NCI-H2029 (cell line): ENCODE data around the gene CPNE2.
"Not testable (repeated sequence)": the region's sequence is repeated elsewhere in the genome, so short reads cannot be mapped to it uniquely, and the experiment has no call there.

Experiments used
- DNase-seq: peaks from one replicate; lab custom pipeline; 2025; lab: John Stamatoyannopoulos, UW

The CPNE2 gene

DNA sequence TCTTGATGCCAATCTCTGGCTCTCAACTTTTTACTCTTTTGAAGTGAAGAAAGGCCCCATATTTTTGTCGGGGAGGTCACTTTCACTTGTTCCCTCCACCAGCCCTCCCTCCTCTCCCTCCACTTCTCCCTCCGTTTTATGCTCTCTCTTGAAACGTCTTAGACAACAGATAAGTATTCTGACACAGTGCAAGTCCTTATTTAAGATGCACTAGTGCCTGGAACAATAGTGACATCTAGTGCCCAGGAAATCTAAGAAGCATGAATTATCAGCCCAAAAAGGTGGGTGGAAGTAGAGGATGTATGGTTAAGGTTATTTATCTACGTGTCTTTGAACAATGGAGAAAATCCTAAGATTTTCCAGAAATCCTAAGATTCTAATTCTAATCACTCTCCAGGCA, 75.6 kb downstream of the CPNE2 start:
- DNase-seq, result no peak

DNA sequence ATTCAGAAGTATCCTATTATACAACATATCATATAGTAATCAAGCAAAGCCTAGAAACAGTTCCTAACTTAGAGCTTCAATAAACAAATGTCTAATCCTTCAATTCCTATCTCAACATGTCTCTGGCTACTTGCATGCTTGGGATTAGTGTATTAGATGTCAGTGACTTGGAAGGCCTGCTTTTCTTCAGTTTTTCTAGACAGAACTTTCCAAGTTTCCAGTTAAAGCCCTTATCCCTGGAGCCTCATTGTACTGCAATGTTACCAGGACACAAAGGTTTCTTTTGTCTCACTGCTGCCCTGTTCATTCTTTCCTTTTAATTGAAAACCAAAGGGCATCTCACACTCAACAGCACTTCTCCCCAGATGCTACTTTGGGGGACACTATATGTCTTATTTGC, 76.9 kb downstream of the CPNE2 start:
- no peak for DNase-seq

- no peak for DNase-seq
Measured at GRCh38 chr16:57172721-57173290, 80.4 kb downstream of the CPNE2 start.

- no peak for DNase-seq
Measured at GRCh38 chr16:57175896-57176295, 83.5 kb downstream of the CPNE2 start.

GRCh38 chr16:57178196-57178595, 85.8 kb downstream of the CPNE2 start:
- DNase-seq, result no peak

- no peak for DNase-seq
Measured at GRCh38 chr16:57178793-57179212, 86.4 kb downstream of the CPNE2 start.

GRCh38 chr16:57179215-57179828, 86.9 kb downstream of the CPNE2 start:
- no peak for DNase-seq

DNA sequence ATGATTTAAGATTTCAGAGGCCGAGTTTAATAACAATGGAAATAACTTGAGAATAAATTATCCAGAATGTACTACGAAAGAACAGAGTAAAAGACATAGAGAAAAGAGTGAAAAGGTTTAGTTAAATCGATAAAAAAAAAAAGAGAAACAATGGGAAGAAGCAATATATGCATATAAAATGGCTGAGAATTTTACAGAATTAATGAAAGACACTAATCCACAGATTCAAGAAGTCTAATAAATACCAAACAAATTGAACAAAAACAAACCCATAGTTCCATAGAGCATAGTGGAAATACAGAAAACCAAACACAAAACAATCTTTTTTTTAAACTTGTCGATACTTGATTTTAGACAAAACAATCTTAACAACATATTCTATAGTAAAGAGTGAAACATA, 91.7 kb downstream of the CPNE2 start:
- DNase-seq, result no peak

- DNase-seq, result no peak
Measured at GRCh38 chr16:57184887-57185445, 92.6 kb downstream of the CPNE2 start.

DNA sequence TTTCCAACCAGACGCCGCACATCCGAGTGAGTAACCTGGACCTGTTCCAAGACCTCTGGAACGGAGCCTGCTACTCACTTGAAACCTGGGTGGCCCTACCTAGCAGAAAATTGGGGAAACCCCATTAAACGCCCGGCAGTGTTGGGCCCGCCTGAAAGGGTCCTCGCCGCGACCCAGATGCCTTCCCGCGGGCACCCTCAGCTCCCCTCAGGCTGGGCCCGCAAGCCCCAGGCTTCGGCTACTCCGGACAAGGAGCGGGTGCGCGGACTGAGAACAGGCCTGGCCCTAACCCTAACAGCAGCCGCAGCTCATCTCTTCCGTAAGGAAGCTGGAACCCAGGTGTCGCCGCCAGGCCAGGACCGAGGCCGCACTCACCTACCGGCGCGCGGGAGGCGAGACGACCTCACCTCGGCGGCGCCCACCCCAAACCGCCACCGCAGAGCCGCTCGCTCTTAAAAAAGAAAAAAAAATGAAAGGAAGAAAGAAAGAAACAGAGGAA, 93.1 kb downstream of the CPNE2 start:
- no peak for DNase-seq

DNA sequence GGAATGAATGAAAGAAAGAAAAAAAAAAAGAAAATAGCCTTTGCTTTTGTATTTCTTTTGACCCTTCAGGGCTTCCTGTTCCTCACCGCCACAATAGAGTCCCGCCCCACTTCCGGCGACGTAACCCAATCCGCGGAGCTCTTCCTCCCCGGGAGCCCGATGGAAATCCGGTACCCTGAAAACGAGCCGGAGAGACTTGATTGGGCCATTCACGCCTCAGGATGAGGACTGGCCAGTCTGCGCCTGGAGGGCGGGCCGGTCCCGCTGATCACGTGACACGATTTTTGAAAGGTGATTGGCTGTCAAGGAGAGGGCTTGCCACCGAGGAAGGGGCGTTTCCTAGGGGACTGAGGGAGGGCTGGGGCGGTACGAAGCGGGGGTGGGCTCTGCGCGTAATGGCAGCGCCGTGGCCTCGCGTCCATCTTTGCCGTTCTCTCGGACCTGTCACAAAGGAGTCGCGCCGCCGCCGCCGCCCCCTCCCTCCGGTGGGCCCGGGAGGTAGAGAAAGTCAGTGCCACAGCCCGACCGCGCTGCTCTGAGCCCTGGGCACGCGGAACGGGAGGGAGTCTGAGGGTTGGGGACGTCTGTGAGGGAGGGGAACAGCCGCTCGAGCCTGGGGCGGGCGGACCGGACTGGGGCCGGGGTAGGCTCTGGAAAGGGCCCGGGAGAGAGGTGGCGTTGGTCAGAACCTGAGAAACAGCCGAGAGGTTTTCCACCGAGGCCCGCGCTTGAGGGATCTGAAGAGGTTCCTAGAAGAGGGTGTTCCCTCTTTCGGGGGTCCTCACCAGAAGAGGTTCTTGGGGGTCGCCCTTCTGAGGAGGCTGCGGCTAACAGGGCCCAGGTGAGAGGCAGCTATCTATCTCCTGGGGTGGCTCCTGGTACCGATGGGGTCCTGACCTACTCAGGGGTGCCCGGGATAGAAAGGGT, 93.8 kb downstream of the CPNE2 start, which contains the start of the genes PSME3IP1 and RSPRY1:
TSS of gene PSME3IP1 (minus strand) at position 95 of the 927 bp plus-strand sequence. CDS start 12,185 bp downstream, outside the sequence.
TSS of gene RSPRY1 (plus strand) at position 385 of the 927 bp plus-strand sequence. CDS start 18,330 bp downstream, outside the sequence.
- DNase-seq, result peak; percentile 93

DNA sequence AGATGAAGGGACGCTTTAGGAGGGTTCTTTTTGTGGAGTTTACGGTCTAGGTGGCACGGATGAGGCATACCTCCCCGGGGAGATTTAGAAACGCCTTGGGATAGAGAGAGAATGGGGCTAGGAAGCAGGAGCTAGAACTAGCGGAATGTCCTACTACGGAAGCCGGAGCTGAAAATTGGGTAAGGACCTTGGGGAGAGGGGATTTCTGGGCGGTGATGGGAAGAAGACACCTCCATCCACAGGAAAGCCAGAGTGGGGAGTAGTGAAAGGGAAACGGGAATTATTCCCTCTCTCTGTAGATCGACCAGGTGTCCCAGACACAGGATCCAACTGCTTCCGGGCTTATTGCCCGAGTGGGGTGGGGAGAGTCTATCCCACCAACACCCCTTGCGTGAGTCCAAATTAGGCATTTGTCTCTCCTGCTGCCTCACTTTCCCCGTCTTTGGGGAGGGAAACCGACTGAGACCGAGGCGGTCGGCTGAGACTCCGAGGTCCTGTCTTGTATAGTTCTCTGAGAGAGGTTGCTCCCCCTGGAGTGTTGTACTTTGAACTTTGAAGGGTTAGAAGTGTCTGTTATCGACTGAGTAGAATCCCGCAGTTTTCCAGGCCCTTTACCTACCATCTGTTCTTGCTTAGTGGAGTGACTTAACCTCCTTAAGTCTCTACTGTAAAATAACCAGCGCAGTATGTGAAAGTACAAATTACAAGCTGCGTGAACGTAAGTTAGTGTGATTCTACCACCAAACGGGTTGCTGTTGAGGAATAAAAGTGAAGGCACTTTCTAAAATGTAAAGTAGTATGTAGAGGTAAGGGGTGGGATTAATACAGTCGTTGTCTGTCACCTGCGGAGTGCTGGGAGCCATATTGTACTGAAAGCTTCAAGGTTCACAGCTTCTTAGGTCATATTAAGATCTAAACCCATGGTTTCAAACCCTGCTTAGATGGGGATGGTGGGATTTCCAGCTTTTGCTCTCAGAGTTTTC, 94.8 kb downstream of the CPNE2 start:
- DNase-seq, result no peak

DNA sequence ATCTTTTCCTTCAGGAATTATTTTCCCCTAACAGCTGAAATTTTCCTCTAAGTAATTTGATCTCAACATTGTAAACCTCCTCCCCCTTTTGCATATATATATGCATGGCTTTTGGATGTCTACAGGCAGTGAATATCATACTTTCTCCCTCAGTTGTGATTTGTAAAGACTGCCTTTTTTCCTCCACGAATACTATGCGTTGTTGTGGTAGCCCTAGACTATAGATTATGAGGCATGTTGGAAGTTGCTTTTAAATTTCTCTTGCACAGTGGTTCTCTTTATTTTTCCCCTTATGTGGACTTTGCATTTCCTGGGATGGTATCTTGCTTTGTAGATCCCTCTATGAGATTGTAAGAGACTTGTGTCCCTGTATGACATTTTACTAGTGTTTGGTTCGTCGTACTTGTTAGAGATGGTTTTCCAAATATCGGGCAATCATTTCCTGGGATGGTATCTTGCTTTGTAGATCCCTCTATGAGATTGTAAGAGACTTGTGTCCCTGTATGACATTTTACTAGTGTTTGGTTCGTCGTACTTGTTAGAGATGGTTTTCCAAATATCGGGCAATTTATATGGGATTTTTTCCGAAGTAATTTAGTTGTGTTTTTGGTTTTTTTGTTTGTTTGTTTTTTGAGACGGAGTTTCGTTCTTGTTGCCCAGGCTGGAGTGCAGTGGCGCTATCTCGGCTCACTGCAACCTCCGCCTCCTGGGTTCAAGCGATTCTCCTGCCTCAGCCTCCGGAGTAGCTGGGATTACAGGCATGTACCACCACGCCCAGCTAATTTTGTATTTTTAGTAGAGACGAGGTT, 95.7 kb downstream of the CPNE2 start:
- not testable (repeated sequence) for DNase-seq

DNA sequence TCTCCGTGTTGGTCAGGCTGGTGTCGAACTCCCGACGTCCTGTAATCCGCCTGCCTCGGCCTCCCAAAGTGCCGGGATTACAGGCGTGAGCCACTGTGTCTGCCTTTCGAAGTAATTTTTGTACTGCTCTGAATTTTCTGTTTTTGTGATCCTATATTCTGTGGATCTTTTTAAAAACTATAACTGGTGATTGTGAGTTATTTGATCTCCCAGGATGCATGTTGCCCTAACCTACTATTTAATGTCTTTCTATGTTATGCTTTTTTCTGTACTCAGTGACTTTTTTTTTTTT, 96.3 kb downstream of the CPNE2 start:
- no peak for DNase-seq

- not testable (repeated sequence) for DNase-seq
Measured at GRCh38 chr16:57189527-57189926, 97.1 kb downstream of the CPNE2 start.

DNA sequence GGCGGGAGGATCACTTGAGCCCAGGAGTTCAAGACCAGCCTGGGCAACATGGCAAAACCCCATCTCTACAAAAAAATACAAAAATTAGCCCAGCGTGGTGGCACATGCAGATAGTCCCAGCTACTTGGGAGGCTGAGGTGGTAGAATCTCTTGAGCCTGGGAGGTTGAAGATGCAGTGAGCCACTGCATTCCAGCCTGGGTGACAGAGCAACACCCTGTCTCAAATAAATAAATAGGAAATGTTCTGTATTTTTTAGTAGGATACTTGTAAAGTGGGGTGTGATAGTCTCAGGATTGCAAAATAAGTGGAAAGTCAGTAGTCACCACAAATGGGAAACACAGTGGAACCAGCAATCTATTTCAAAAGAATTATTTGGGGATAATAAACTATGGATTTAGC, 97.8 kb downstream of the CPNE2 start:
- no peak for DNase-seq

DNA sequence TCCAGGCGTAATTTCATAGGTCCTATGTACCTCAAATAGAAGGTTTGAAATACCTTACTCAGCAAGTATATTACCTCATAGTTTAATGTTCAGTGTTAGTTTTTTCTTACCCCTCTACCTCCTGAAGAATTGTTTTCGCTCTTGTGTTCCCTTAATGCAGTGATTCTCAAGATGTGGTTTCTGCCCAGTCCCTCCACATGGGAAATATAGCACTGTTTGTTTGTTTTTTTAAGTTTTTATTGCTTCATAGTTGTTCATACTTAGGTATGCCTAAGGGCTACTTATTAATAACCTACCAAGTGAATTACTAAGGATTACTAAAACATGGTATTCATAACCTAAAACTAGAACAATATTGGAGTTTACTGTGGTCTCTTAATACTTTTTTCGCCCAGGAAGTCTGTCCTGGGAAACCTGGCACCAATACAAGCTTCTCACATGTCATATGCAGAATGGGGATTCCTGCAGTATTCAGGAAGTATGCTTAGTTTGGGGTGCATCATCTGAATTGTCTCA, 98.7 kb downstream of the CPNE2 start:
- no peak for DNase-seq

- no peak for DNase-seq
Measured at GRCh38 chr16:57192146-57192545, 99.8 kb downstream of the CPNE2 start.

DNA sequence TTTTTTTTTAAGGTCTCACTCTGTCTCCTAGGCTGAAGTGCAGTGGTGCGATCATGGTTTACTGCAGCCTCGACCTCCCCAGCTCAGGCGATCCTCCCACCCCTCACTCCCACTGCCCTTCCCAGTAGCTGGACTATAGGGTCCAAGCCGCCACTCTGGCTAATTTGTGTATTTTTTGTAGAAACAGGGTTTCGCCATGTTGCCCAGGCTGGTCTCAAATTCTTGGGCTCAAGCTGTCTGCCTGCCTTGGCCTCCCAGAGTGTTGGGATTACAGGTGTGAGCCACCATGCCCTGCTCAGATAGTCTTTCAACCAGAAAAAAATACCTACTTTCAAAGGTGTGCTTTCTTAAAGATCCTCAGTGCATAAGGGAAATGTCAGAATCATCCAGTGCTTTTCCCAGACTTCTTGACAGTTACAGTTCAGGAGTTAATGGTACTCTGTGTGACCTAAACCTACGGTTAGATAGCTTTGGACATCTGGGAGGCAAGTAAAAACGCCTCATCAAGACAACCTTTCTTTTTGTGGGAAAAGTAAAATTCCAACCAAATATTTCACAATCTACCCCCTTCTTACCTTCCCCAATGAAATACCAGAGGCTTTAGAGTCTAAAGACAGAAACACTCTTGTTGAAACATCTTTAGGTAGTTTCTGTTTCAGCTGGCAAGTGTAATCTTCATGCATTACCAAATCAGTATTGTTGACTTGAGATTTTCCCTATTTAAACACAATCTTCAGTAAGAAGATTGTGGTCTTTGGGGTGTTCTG, 100.5 kb downstream of the CPNE2 start:
- DNase-seq, result no peak
